HCT116 (cell line): ENCODE data around the gene FALEC. TPM values are rescaled to one million over a fixed set of nuclear protein-coding genes. Genes with fewer than 3 reads are reported as not detected.

ENCODE experiments used
- ATAC-seq: fragments of 200-7000 bp; cut with Tn5 transposase; 2 replicates; pipeline ENCODE4 v1.9.1; 2020; ENCODE audit warnings: mild to moderate bottlenecking, moderate library complexity
- BruUV-seq: library from RNA; stranded (reverse); fragments of 400-500 nt; replicated peaks from 2 replicates; lab custom pipeline; 2021; lab: Mats Ljungman, UMichigan
- CTCF ChIA-PET: fragments of 300-600 bp; sonication (Branson Sonifier 250); formaldehyde crosslinking; loops from one replicate; lab custom pipeline; 2021; ENCODE audit warnings: antibody characterized with exemption; lab: Charles Lee
- POLR2A ChIA-PET: fragments of 300-600, 350-600 bp; sonication (Branson Sonifier 250); formaldehyde crosslinking; loops from one replicate; lab custom pipeline; 2021; ENCODE audit warnings: antibody characterized with exemption; lab: Charles Lee
- RAD21 ChIA-PET, 2 experiments: fragments of 300-600 bp; sonication (Branson Sonifier 250); formaldehyde crosslinking; loops; one replicate each; lab custom pipeline; 2023; ENCODE audit warnings: low total read pairs in 2 of 2; ENCODE audit not compliant: uncharacterized antibody in 2 of 2, unreplicated experiment in 2 of 2, low non-redundant PET in 1 of 2; lab: Charles Lee
- DNase-seq: peaks from one replicate; pipeline ENCODE4 v3.0.0-alpha.2; 2010; ENCODE audit warnings: low read depth, low spot score
- H2AFZ ChIP-seq: fragments of 200-600 bp; shearing (Covaris generic), sonication (generic); 2 replicates; pipeline ENCODE4 v1.6.1; 2017; ENCODE audit warnings: low read depth, mixed run types, mixed read lengths, antibody characterized with exemption, low read length; ENCODE audit not compliant: poor library complexity, severe bottlenecking
- H3K27ac ChIP-seq: 2 replicates; pipeline ENCODE4 v1.5.1; 2012; ENCODE audit warnings: low read depth, low read length
- H3K27me3 ChIP-seq: fragments of 200-600 bp; sonication (generic); 2 replicates; pipeline ENCODE4 v1.6.1; 2016; ENCODE audit warnings: mixed run types, low read length, mixed read lengths; ENCODE audit not compliant: insufficient read depth
- H3K36me3 ChIP-seq, 2 experiments: fragments of 200-500 bp in 1 of 2; fragments of 200-600 bp in 1 of 2; sonication (Bioruptor generic) in 1 of 2; sonication (generic) in 1 of 2; 2 replicates each; pipeline versions ENCODE4 v1.5.1 to v1.6.1; 2014 to 2016; ENCODE audit warnings: low read length in 2 of 2, inconsistent platforms in 1 of 2, mixed read lengths in 1 of 2, mixed run types in 1 of 2; ENCODE audit not compliant: insufficient read depth in 2 of 2, control insufficient read depth in 1 of 2
- H3K4me1 ChIP-seq, 2 experiments: fragments of 200-600 bp in 1 of 2; sonication (generic) in 1 of 2; 2 replicates each; pipeline versions ENCODE4 v1.5.1 to v1.6.1; 2012 to 2017; ENCODE audit warnings: low read length in 2 of 2, inconsistent platforms in 1 of 2, mild to moderate bottlenecking in 1 of 2, mixed read lengths in 1 of 2, mixed run types in 1 of 2, moderate library complexity in 1 of 2; ENCODE audit not compliant: insufficient read depth in 2 of 2, control insufficient read depth in 1 of 2
- H3K4me2 ChIP-seq: fragments of 200-600 bp; sonication (generic); 2 replicates; pipeline ENCODE4 v1.6.1; 2017; ENCODE audit warnings: mixed run types, low read length, mixed read lengths
- H3K4me3 ChIP-seq, 2 experiments: fragments of 200-600 bp in 1 of 2; sonication (generic) in 1 of 2; replicated peaks in 1 of 2; 2 replicates each; pipeline ENCODE4 v1.5.1; 2011 to 2016; ENCODE audit warnings: low read length in 2 of 2, control low read depth in 1 of 2, low read depth in 1 of 2, mild to moderate bottlenecking in 1 of 2, mixed read lengths in 1 of 2, mixed run types in 1 of 2
- H3K79me2 ChIP-seq: fragments of 200-600 bp; sonication (generic); 2 replicates; pipeline ENCODE4 v1.6.1; 2017; ENCODE audit warnings: mild to moderate bottlenecking, mixed run types, low read length, moderate library complexity, mixed read lengths; ENCODE audit not compliant: insufficient read depth
- H3K9ac ChIP-seq: fragments of 200-600 bp; sonication (generic); 2 replicates; pipeline ENCODE4 v1.6.1; 2016; ENCODE audit warnings: low read length, mixed read lengths
- H3K9me2 ChIP-seq: fragments of 200-600 bp; sonication (generic), shearing (Covaris generic); 2 replicates; pipeline ENCODE4 v1.6.1; 2017; ENCODE audit warnings: mixed run types, mild to moderate bottlenecking, moderate library complexity; ENCODE audit not compliant: insufficient read depth
- H3K9me3 ChIP-seq, 2 experiments: fragments of 200-500 bp in 1 of 2; fragments of 200-600 bp in 1 of 2; sonication (Bioruptor generic) in 1 of 2; sonication (generic) in 1 of 2; 2 replicates each; pipeline ENCODE4 v1.6.1; 2014 to 2017; ENCODE audit warnings: low read length in 2 of 2, mixed read lengths in 2 of 2, inconsistent platforms in 1 of 2, low read depth in 1 of 2, mild to moderate bottlenecking in 1 of 2, mixed run types in 1 of 2, moderate library complexity in 1 of 2; ENCODE audit not compliant: control insufficient read depth in 1 of 2, insufficient read depth in 1 of 2
- H4K20me1 ChIP-seq: fragments of 200-600 bp; sonication (generic), shearing (Covaris generic); 2 replicates; pipeline ENCODE4 v1.6.1; 2017; ENCODE audit warnings: mixed run types, mild to moderate bottlenecking, moderate library complexity; ENCODE audit not compliant: insufficient read depth
- EGR1 ChIP-seq: IDR thresholded peaks from 2 replicates; pipeline ENCODE4 v1.6.1; 2012; ENCODE audit warnings: low read depth
- EZH2 ChIP-seq: fragments of 200-600 bp; sonication (generic); IDR thresholded peaks from 2 replicates; pipeline ENCODE4 v1.6.1; 2017; ENCODE audit warnings: antibody characterized with exemption, mixed run types
- EZH2phosphoT487 ChIP-seq: fragments of 200-600 bp; IDR thresholded peaks from 2 replicates; pipeline ENCODE4 v1.6.1; 2018; ENCODE audit warnings: antibody characterized with exemption, borderline replicate concordance
- RAD21 ChIP-seq: IDR thresholded peaks from 2 replicates; pipeline ENCODE4 v1.6.1; 2012; ENCODE audit warnings: low read depth, mild to moderate bottlenecking
- SIN3A ChIP-seq: IDR thresholded peaks from 2 replicates; pipeline ENCODE4 v1.6.1; 2012; ENCODE audit warnings: low read depth
- SP1 ChIP-seq: IDR thresholded peaks from 2 replicates; pipeline ENCODE4 v1.6.1; 2012; ENCODE audit warnings: low read depth
- ZNF274 ChIP-seq: fragments of 200-500 bp; sonication (Bioruptor generic); IDR thresholded peaks from 2 replicates; pipeline ENCODE4 v1.6.1; 2014; ENCODE audit warnings: mild to moderate bottlenecking, low read depth, low read length, inconsistent platforms
- intact Hi-C: fragments of 100-400 bp; cut with micrococcal nuclease; formaldehyde crosslinking; loops from 2 replicates; pipeline ENCODE4 v1.10.0; 2022
- total RNA-seq: library from RNA; stranded (reverse); gene quantifications from one replicate; pipeline ENCODE4 v1.2.1, GENCODE V29; 2021; ENCODE audit not compliant: unreplicated experiment
- TF ChIP-seq, protein P1 (sequence below): IDR thresholded peaks from 2 replicates; pipeline ENCODE4 v1.6.1; 2012; ENCODE audit warnings: low read depth
- TF ChIP-seq, protein P2 (sequence below): IDR thresholded peaks from 2 replicates; pipeline ENCODE4 v1.6.1; 2011; ENCODE audit warnings: mild to moderate bottlenecking, low read length, moderate library complexity; ENCODE audit not compliant: insufficient replicate concordance; ENCODE audit errors: extremely low read depth

Gene FALEC
- total RNA-seq, 1 experiment from 2014 or later = 0.59 TPM

DNA sequence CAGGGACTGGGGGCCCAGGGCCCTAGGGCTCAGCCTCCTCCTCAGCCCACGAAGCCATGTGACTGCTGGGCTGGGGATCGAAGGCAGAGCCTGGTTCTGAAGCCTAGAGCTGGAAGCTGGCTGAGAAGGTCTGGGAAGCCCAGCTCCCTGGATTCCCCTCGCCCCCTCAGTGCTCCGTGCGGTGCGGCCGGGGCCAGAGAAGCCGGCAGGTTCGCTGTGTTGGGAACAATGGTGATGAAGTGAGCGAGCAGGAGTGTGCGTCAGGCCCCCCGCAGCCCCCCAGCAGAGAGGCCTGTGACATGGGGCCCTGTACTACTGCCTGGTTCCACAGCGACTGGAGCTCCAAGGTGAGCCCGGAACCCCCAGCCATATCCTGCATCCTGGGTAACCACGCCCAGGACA lies 42.8 kb downstream of the FALEC start:
- ChIA-PET CTCF (interaction anchor here (0.9 to 4.8 kb wide), 3 partner anchors 10 to 302 kb away, joined by 3 to 35 read pairs (median 3); partner anchors contain the start of gene ADAMTSL4), POLR2A (no interaction called here), RAD21 (no interaction called here)
- H3K4me2 ChIP-seq = no peak overlapping the region
- H3K4me3 ChIP-seq = no peak overlapping the region
- no peak for DNase-seq
- no peak overlapping the region for H3K9ac ChIP-seq
- ATAC-seq = no peak
- H3K79me2 ChIP-seq = peaks cover 4% of the 10 kb centered on the region; the same call in 1 of the 2 replicates
- H3K9me3 ChIP-seq = no peaks in the 10 kb centered on the region
- no peaks in the 10 kb centered on the region for H3K36me3 ChIP-seq
- H3K4me1 ChIP-seq = peaks cover 22 to 35% of the 10 kb centered on the region in 2 experiments
- no peak overlapping the region for H3K27ac ChIP-seq
- no peak overlapping the region for H2AFZ ChIP-seq
- no peaks in the 10 kb centered on the region for H3K27me3 ChIP-seq
- H4K20me1 ChIP-seq = no peaks in the 10 kb centered on the region
- BruUV-seq = no TSS peak
- intact Hi-C loops = no loop called here
- no peak for TF ChIP-seq SP1
- TF ChIP-seq, protein P1, sequence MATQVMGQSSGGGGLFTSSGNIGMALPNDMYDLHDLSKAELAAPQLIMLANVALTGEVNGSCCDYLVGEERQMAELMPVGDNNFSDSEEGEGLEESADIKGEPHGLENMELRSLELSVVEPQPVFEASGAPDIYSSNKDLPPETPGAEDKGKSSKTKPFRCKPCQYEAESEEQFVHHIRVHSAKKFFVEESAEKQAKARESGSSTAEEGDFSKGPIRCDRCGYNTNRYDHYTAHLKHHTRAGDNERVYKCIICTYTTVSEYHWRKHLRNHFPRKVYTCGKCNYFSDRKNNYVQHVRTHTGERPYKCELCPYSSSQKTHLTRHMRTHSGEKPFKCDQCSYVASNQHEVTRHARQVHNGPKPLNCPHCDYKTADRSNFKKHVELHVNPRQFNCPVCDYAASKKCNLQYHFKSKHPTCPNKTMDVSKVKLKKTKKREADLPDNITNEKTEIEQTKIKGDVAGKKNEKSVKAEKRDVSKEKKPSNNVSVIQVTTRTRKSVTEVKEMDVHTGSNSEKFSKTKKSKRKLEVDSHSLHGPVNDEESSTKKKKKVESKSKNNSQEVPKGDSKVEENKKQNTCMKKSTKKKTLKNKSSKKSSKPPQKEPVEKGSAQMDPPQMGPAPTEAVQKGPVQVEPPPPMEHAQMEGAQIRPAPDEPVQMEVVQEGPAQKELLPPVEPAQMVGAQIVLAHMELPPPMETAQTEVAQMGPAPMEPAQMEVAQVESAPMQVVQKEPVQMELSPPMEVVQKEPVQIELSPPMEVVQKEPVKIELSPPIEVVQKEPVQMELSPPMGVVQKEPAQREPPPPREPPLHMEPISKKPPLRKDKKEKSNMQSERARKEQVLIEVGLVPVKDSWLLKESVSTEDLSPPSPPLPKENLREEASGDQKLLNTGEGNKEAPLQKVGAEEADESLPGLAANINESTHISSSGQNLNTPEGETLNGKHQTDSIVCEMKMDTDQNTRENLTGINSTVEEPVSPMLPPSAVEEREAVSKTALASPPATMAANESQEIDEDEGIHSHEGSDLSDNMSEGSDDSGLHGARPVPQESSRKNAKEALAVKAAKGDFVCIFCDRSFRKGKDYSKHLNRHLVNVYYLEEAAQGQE = no peak
- no peak for TF ChIP-seq EZH2
- no peak for TF ChIP-seq SIN3A
- TF ChIP-seq, protein P2, sequence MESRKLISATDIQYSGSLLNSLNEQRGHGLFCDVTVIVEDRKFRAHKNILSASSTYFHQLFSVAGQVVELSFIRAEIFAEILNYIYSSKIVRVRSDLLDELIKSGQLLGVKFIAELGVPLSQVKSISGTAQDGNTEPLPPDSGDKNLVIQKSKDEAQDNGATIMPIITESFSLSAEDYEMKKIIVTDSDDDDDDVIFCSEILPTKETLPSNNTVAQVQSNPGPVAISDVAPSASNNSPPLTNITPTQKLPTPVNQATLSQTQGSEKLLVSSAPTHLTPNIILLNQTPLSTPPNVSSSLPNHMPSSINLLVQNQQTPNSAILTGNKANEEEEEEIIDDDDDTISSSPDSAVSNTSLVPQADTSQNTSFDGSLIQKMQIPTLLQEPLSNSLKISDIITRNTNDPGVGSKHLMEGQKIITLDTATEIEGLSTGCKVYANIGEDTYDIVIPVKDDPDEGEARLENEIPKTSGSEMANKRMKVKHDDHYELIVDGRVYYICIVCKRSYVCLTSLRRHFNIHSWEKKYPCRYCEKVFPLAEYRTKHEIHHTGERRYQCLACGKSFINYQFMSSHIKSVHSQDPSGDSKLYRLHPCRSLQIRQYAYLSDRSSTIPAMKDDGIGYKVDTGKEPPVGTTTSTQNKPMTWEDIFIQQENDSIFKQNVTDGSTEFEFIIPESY = no peak
- TF ChIP-seq RAD21 = no peak
- TF ChIP-seq EGR1 = no peak
- TF ChIP-seq EZH2phosphoT487 = no peak
- no peak for TF ChIP-seq ZNF274
- H3K9me2 ChIP-seq = no peaks in the 10 kb centered on the region
